GM12892 (cell line): ENCODE results near the gene CARNS1.

Experiments
- POLR2A ChIP-seq: IDR thresholded peaks from 2 replicates; pipeline ENCODE4 v1.6.1; 2011; ENCODE audit warnings: low read depth, low read length, control low read depth
- POLR2AphosphoS5 ChIP-seq: IDR thresholded peaks from 2 replicates; pipeline ENCODE4 v1.6.1; 2011; ENCODE audit warnings: low read depth, low read length, control low read depth
- TAF1 ChIP-seq: IDR thresholded peaks from 2 replicates; pipeline ENCODE4 v1.6.1; 2011; ENCODE audit warnings: low read depth, mild to moderate bottlenecking, control low read depth, low read length, borderline replicate concordance

DNA sequence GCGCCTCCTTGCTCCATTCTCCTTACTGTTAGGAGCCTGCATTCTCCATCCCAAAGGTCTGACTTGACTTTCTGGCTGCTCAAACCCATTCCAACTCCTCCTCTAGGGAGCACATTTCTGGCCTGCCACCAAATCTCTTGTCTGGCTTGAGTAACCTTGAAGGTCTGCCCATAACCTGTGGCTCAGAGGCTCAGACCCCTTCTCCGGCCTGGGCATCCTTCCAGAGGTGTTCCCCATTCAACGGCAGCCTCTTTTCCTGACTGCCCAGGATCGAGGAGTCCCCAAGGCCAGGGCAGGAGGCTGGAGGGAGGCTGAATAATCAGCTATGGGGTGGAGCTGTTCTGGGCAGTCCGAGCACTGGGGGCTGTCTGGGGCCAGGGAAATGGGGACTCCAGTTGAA, 21.5 kb upstream of the CARNS1 start:
- no peak for TF ChIP-seq POLR2A
- no peak for TF ChIP-seq POLR2AphosphoS5
- TF ChIP-seq TAF1, result no peak
